GM12878 (cell line): ENCODE measurements around the gene CHIT1. TPM values are rescaled to one million over a fixed set of nuclear protein-coding genes. Genes with fewer than 3 reads are reported as not detected.

ENCODE experiments used
- ATAC-seq: fragments of 200-7000 bp; cut with Tn5 transposase; 3 replicates; pipeline ENCODE4 v1.9.1; 2020; ENCODE audit warnings: mild to moderate bottlenecking, moderate library complexity
- BruUV-seq: library from RNA; stranded (reverse); fragments of 400-500 nt; replicated peaks from 2 replicates; lab custom pipeline; 2021; lab: Mats Ljungman, UMichigan
- CTCF ChIA-PET: fragments of 300-600 bp; sonication (Branson Sonifier 250); formaldehyde crosslinking; extraction: SDS; loops from one replicate; lab custom pipeline; 2021; ENCODE audit warnings: inconsistent platforms; lab: Yijun Ruan, JAX
- POLR2A ChIA-PET: fragments of 350-600 bp; formaldehyde crosslinking; extraction: SDS; loops from one replicate; lab custom pipeline; 2021; ENCODE audit warnings: inconsistent platforms; lab: Charles Lee
- RAD21 ChIA-PET: fragments of 300-600 bp; sonication (Branson Sonifier 250); formaldehyde crosslinking; loops from one replicate; lab custom pipeline; 2023; ENCODE audit warnings: antibody characterized with exemption; ENCODE audit not compliant: unreplicated experiment; lab: Charles Lee
- SMC1A ChIA-PET: fragments of 300-600 bp; sonication (Branson Sonifier 250); formaldehyde crosslinking; loops from one replicate; lab custom pipeline; 2023; ENCODE audit not compliant: unreplicated experiment, uncharacterized antibody; lab: Charles Lee
- DNase-seq: peaks from one replicate; pipeline ENCODE4 v3.0.0-alpha.2; 2011; ENCODE audit warnings: low read depth, low spot score
- FAIRE-seq: peaks from 3 replicates; lab custom pipeline; 2011; peaks lifted over from hg19 to GRCh38; lab: Jason Lieb, UNC
- H2AFZ ChIP-seq: 2 replicates; pipeline ENCODE4 v1.6.0; 2011; ENCODE audit warnings: low read depth, low read length, control low read depth; ENCODE audit not compliant: control insufficient read depth
- H3K27ac ChIP-seq: 2 replicates; pipeline ENCODE4 v1.5.1; 2011; ENCODE audit warnings: control low read depth; ENCODE audit not compliant: control insufficient read depth, insufficient read depth
- H3K27me3 ChIP-seq, 2 experiments: replicated peaks in 1 of 2; 2 replicates each; pipeline versions ENCODE4 v1.6.0 to v1.6.1; 2011; ENCODE audit warnings: low read length in 1 of 2; ENCODE audit not compliant: control insufficient read depth in 2 of 2, insufficient read depth in 2 of 2
- H3K36me3 ChIP-seq, 2 experiments: 2 replicates each; pipeline ENCODE4 v1.5.1; 2011; ENCODE audit warnings: low read length in 1 of 2; ENCODE audit not compliant: control insufficient read depth in 2 of 2, insufficient read depth in 2 of 2
- H3K4me1 ChIP-seq: 2 replicates; pipeline ENCODE4 v1.6.1; 2011; ENCODE audit warnings: mild to moderate bottlenecking, low read length, moderate library complexity, mixed read lengths; ENCODE audit not compliant: control insufficient read depth, insufficient read depth
- H3K4me2 ChIP-seq: 2 replicates; pipeline ENCODE4 v1.6.0; 2011; ENCODE audit warnings: control low read depth; ENCODE audit not compliant: control insufficient read depth, insufficient read depth
- H3K4me3 ChIP-seq: fragments of 200-600 bp; sonication (generic); 2 replicates; pipeline ENCODE4 v1.5.1; 2016
- H3K79me2 ChIP-seq: 2 replicates; pipeline ENCODE4 v1.6.0; 2011; ENCODE audit warnings: low read length; ENCODE audit not compliant: control insufficient read depth, insufficient read depth
- H3K9ac ChIP-seq: 2 replicates; pipeline ENCODE4 v1.8.0; 2011; ENCODE audit warnings: low read length, control low read depth, mixed read lengths; ENCODE audit not compliant: control insufficient read depth, insufficient read depth
- H3K9me3 ChIP-seq: replicated peaks from 3 replicates; pipeline ENCODE4 v1.5.1; 2011; ENCODE audit warnings: mild to moderate bottlenecking, low read length; ENCODE audit not compliant: control insufficient read depth, insufficient read depth
- H4K20me1 ChIP-seq: 2 replicates; pipeline ENCODE4 v1.6.0; 2011; ENCODE audit not compliant: control insufficient read depth, insufficient read depth
- ATF3 ChIP-seq: IDR thresholded peaks from 2 replicates; pipeline ENCODE4 v1.6.1; 2011; ENCODE audit warnings: low read depth, mild to moderate bottlenecking, low read length, moderate library complexity, borderline replicate concordance; ENCODE audit errors: extremely low read depth
- BACH1 ChIP-seq: fragments of 450-650 bp; IDR thresholded peaks from 2 replicates; pipeline ENCODE4 v1.6.1; 2017; ENCODE audit warnings: mild to moderate bottlenecking, borderline replicate concordance
- BHLHE40 ChIP-seq, 2 experiments: fragments of 450-650 bp in 1 of 2; IDR thresholded peaks; 2 replicates each; pipeline ENCODE4 v1.6.1; 2011 to 2017; ENCODE audit warnings: low read depth in 2 of 2, borderline replicate concordance in 1 of 2, improper control_type of control experiment in 1 of 2, low read length in 1 of 2, mild to moderate bottlenecking in 1 of 2
- CREB1 ChIP-seq: IDR thresholded peaks from 2 replicates; pipeline ENCODE4 v1.6.1; 2012; ENCODE audit warnings: low read depth, mild to moderate bottlenecking, inconsistent platforms
- E2F4 ChIP-seq: IDR thresholded peaks from 2 replicates; pipeline ENCODE4 v1.6.1; 2012; ENCODE audit warnings: low read depth, low read length, improper control_type of control experiment
- EED ChIP-seq: sonication (generic); IDR thresholded peaks from 2 replicates; pipeline ENCODE4 v1.6.1; 2016; ENCODE audit warnings: antibody characterized with exemption, low read depth
- ETV6 ChIP-seq, 2 experiments: fragments of 450-650 bp in 1 of 2; IDR thresholded peaks in 1 of 2; conservative IDR thresholded peaks in 1 of 2; 2 replicates each; pipeline ENCODE4 v1.6.1; 2014; ENCODE audit warnings: antibody characterized with exemption in 1 of 2, borderline replicate concordance in 1 of 2, low read depth in 1 of 2, mild to moderate bottlenecking in 1 of 2, moderate library complexity in 1 of 2
- FOXM1 ChIP-seq: IDR thresholded peaks from 2 replicates; pipeline ENCODE4 v1.6.1; 2012; ENCODE audit warnings: low read depth, mild to moderate bottlenecking, inconsistent platforms, low read length, moderate library complexity
- HDAC2 ChIP-seq: fragments of 200-600 bp; sonication (generic); IDR thresholded peaks from 2 replicates; pipeline ENCODE4 v1.6.1; 2017
- IKZF1 ChIP-seq: fragments of 450-650 bp; conservative IDR thresholded peaks from 2 replicates; pipeline ENCODE4 v1.6.1; 2017; ENCODE audit warnings: antibody characterized with exemption, mild to moderate bottlenecking
- KLF5 ChIP-seq: fragments of 450-650 bp; IDR thresholded peaks from 2 replicates; pipeline ENCODE4 v1.6.1; 2014; ENCODE audit warnings: mild to moderate bottlenecking; ENCODE audit not compliant: partially characterized antibody
- LARP7 ChIP-seq: fragments of 450-650 bp; IDR thresholded peaks from 2 replicates; pipeline ENCODE4 v1.6.1; 2017; ENCODE audit warnings: mild to moderate bottlenecking
- NFXL1 ChIP-seq: fragments of 450-650 bp; IDR thresholded peaks from 2 replicates; pipeline ENCODE4 v1.6.1; 2017; ENCODE audit warnings: antibody characterized with exemption, mild to moderate bottlenecking, borderline replicate concordance
- TAF1 ChIP-seq: IDR thresholded peaks from 2 replicates; pipeline ENCODE4 v1.6.1; 2011; ENCODE audit warnings: mild to moderate bottlenecking, low read depth, low read length, borderline replicate concordance
- TCF7 ChIP-seq: IDR thresholded peaks from 2 replicates; pipeline ENCODE4 v1.6.1; 2014; ENCODE audit warnings: antibody characterized with exemption, borderline replicate concordance
- WRNIP1 ChIP-seq: IDR thresholded peaks from 2 replicates; pipeline ENCODE4 v1.6.1; 2011; ENCODE audit warnings: low read depth, low read length, improper control_type of control experiment, borderline replicate concordance
- ZNF622 ChIP-seq: fragments of 450-650 bp; IDR thresholded peaks from 2 replicates; pipeline ENCODE4 v1.6.1; 2017; ENCODE audit warnings: mild to moderate bottlenecking, inconsistent platforms
- in situ Hi-C: fragments of 300-500 bp; cut with MboI; formaldehyde crosslinking; loops from 9 replicates; pipeline ENCODE4 v1.14.3; 2018; ENCODE audit warnings: mixed read lengths
- intact Hi-C: fragments of 100-400 bp; cut with micrococcal nuclease; formaldehyde crosslinking; loops from one replicate; pipeline ENCODE4 v1.14.2; 2022; ENCODE audit not compliant: unreplicated experiment
- polyA plus RNA-seq, 11 experiments: library from polyadenylated mRNA; depleted of rRNA in 4 of 11; unstranded in 6 of 11; stranded (reverse) in 5 of 11; fragments of >200 nt; fragmentation: Nextera tagmentation in 4 of 11; fragmentation: Illumina TruSeq in 1 of 11; extraction: Ambion mirVana in 4 of 11; extraction: Trizol in 1 of 11; gene quantifications; 1 replicate in 1 of 11; 2 replicates in 10 of 11; pipeline versions ENCODE4 v1.2.1 to v1.2.3, GENCODE V29; 2011 to 2016; ENCODE audit warnings: inconsistent platforms in 2 of 11, missing spikeins in 2 of 11, low read depth in 1 of 11
- total RNA-seq, 4 experiments: library from RNA; depleted of rRNA in 3 of 4; stranded (reverse); fragments of >200 nt in 3 of 4; fragmentation: Illumina TruSeq in 1 of 4; extraction: Trizol in 1 of 4; gene quantifications; 2 replicates each; pipeline versions ENCODE4 v1.2.1 to v1.2.3, GENCODE V29; 2013 to 2021
- TF ChIP-seq, protein P1 (sequence below): IDR thresholded peaks from 2 replicates; pipeline ENCODE4 v1.6.1; 2011; ENCODE audit warnings: low read depth, low read length, improper control_type of control experiment, borderline replicate concordance
- TF ChIP-seq, protein P2 (sequence below): IDR thresholded peaks from 2 replicates; pipeline ENCODE4 v1.6.1; 2012; ENCODE audit warnings: mild to moderate bottlenecking, low read depth, low read length

The CHIT1 gene
- total and polyA plus RNA-seq, 10 of the 15 experiments (the other 5 are each of a cell fraction or from before 2014, with no cell fraction given): 0.02 to 2.1 (median 0.76) TPM

DNA sequence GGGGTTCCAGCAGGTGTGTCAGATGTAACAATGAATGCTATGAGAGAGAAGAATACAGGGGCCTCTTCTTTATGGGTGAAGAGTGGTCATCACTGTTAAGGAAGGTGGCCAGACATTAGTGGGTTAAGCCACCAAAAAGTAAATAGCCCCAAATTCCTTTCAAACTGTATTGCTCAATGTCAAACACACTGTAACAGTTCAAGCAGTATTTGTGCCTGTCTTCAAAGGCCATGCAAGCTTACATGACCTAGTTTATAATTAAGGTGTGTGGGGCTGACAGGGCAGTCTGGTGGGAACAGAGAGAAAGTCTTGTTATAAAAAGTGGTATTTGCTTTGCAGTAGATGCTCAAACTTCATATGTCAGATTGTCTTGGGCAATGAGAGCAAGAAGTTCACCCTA, 18.5 kb downstream of the CHIT1 start (continued):
- TF ChIP-seq E2F4 (no peak), TAF1 (no peak), WRNIP1 (no peak), BACH1 (no peak), TCF7 (no peak), CREB1 (no peak)
- TF ChIP-seq, protein P1, sequence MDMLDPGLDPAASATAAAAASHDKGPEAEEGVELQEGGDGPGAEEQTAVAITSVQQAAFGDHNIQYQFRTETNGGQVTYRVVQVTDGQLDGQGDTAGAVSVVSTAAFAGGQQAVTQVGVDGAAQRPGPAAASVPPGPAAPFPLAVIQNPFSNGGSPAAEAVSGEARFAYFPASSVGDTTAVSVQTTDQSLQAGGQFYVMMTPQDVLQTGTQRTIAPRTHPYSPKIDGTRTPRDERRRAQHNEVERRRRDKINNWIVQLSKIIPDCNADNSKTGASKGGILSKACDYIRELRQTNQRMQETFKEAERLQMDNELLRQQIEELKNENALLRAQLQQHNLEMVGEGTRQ: no peak

DNA sequence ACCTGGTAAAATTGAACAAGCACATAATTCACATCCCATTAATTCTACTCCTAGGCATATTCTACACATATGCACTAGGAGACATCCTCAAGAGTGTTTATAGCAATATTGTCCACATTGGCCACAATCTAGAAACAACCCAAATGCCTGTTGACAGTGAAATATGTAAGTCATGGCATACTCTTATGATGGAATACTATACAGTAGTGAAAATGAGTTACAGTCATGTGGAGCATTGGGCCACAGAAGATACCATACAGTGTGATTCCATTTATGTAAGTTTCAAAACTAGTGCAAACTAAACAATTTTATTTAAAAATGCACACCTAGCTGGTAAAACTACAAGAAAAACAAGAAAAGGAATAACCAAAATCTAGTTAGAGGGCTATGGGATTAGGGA, 19.1 kb downstream of the CHIT1 start:
- Histone ChIP-seq H3K27me3 (peaks cover 0 to 5% of the 10 kb centered on the region in 2 experiments; a peak in 1 of 4 replicates), H3K9me3 (no peaks in the 10 kb centered on the region), H3K4me3 (no peak overlapping the region), H3K4me2 (no peak overlapping the region), H3K79me2 (no peaks in the 10 kb centered on the region), H3K36me3 (no peaks in the 10 kb centered on the region), H3K4me1 (no peaks in the 10 kb centered on the region), H3K27ac (no peak overlapping the region), H2AFZ (no peak overlapping the region), H3K9ac (no peak overlapping the region), H4K20me1 (no peaks in the 10 kb centered on the region)
- in situ Hi-C loops (no loop called here), intact Hi-C loops (no loop called here)
- ChIA-PET POLR2A (no interaction called here), RAD21 (no interaction called here), SMC1A (interaction anchor here (1.1 kb wide), 1 partner anchor 10 kb away, joined by 4 read pairs; no protein-coding TSS in a partner anchor), CTCF (interaction anchor here (0.9 to 3.1 kb wide), 5 partner anchors 38 to 171 kb away, joined by 3 to 11 read pairs (median 5); no protein-coding TSS in a partner anchor)
- no peak for FAIRE-seq
- BruUV-seq: no TSS peak
- ATAC-seq: no peak
- DNase-seq: no peak
- TF ChIP-seq HDAC2 (no peak), NFXL1 (no peak), EED (no peak), BHLHE40 (IDR thresholded peaks at IDR 0.05; ENCODE audit: borderline replicate concordance in 1 of 2, low read depth in 2 of 2, low read length in 1 of 2) (no peak), FOXM1 (no peak), IKZF1 (no peak), TCF7 (no peak), ETV6 (conservative IDR thresholded peaks at IDR 0.05 in 1 of 2, IDR thresholded peaks at IDR 0.05 in 1 of 2; ENCODE audit: borderline replicate concordance in 1 of 2, low read depth in 1 of 2) (no peak), ATF3 (no peak), LARP7 (no peak), ZNF622 (no peak), KLF5 (no peak)
- TF ChIP-seq, protein P2, sequence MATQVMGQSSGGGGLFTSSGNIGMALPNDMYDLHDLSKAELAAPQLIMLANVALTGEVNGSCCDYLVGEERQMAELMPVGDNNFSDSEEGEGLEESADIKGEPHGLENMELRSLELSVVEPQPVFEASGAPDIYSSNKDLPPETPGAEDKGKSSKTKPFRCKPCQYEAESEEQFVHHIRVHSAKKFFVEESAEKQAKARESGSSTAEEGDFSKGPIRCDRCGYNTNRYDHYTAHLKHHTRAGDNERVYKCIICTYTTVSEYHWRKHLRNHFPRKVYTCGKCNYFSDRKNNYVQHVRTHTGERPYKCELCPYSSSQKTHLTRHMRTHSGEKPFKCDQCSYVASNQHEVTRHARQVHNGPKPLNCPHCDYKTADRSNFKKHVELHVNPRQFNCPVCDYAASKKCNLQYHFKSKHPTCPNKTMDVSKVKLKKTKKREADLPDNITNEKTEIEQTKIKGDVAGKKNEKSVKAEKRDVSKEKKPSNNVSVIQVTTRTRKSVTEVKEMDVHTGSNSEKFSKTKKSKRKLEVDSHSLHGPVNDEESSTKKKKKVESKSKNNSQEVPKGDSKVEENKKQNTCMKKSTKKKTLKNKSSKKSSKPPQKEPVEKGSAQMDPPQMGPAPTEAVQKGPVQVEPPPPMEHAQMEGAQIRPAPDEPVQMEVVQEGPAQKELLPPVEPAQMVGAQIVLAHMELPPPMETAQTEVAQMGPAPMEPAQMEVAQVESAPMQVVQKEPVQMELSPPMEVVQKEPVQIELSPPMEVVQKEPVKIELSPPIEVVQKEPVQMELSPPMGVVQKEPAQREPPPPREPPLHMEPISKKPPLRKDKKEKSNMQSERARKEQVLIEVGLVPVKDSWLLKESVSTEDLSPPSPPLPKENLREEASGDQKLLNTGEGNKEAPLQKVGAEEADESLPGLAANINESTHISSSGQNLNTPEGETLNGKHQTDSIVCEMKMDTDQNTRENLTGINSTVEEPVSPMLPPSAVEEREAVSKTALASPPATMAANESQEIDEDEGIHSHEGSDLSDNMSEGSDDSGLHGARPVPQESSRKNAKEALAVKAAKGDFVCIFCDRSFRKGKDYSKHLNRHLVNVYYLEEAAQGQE: no peak
